Esophagus squamous epithelium (tissue), 5 donors: ENCODE results near the gene TRPV2. TPM values are rescaled to one million over a fixed set of nuclear protein-coding genes. Genes with fewer than 3 reads are reported as not detected.
A peak's percentile ranks its signal among the peaks of the same experiment; 100 is the strongest.

Experiments
- DNase-seq: peaks from one replicate; lab custom pipeline; 2025; lab: John Stamatoyannopoulos, UW
- H3K27ac ChIP-seq, 4 donors: fragments of 200-600 bp; sonication (generic); one replicate each; pipeline ENCODE4 v1.5.1; 2016 to 2019; ENCODE audit warnings: mild to moderate bottlenecking in 1 of 4
- H3K27me3 ChIP-seq, 4 donors: fragments of 200-600 bp; sonication (generic); 1 replicate in 3 of 4; 2 replicates in 1 of 4; pipeline versions ENCODE4 v1.5.1 to v1.6.0; 2017 to 2021; ENCODE audit warnings: antibody characterized with exemption in 1 of 4
- H3K36me3 ChIP-seq, 3 donors: fragments of 200-600 bp; sonication (generic); one replicate each; pipeline ENCODE4 v1.5.1; 2016 to 2019
- H3K4me1 ChIP-seq, 3 donors: fragments of 200-600 bp; sonication (generic); one replicate each; pipeline ENCODE4 v1.5.1; 2017 to 2019
- H3K4me3 ChIP-seq, 4 donors: fragments of 200-600 bp; sonication (generic); 1 replicate in 3 of 4; 2 replicates in 1 of 4; pipeline ENCODE4 v1.5.1; 2016 to 2019; ENCODE audit warnings: mild to moderate bottlenecking in 2 of 4, moderate library complexity in 1 of 4
- H3K9me3 ChIP-seq, 3 donors: fragments of 200-600 bp; sonication (generic); one replicate each; pipeline ENCODE4 v1.5.1; 2016 to 2019
- POLR2A ChIP-seq, 4 donors: fragments of 450-650 bp; IDR thresholded peaks; one replicate each; pipeline ENCODE4 v1.6.1; 2017; ENCODE audit warnings: antibody characterized with exemption in 4 of 4, mild to moderate bottlenecking in 4 of 4, moderate library complexity in 3 of 4
- WGBS, 2 donors: methylation state at CpG; one replicate each; pipeline ENCODE4 v1.1.5; 2018; 5-methylcytosine and 5-hydroxymethylcytosine counted together
- intact Hi-C: fragments of 100-400 bp; cut with DNase I; formaldehyde crosslinking; loops from one replicate; pipeline ENCODE4 v1.15.0; 2022
- total RNA-seq, 4 donors: library from RNA; depleted of rRNA; stranded (reverse); fragments of >200 nt; gene quantifications; one replicate each; pipeline ENCODE4 v1.1.0, GENCODE V29; 2016
- TF ChIP-seq, protein P1 (sequence below), 6 experiments: fragments of 450-650 bp in 4 of 6; fragments of 200-600 bp in 2 of 6; sonication (generic) in 2 of 6; IDR thresholded peaks; one replicate each; pipeline ENCODE4 v1.5.1; 2016 to 2019; ENCODE audit warnings: antibody characterized with exemption in 6 of 6, mild to moderate bottlenecking in 4 of 6, moderate library complexity in 4 of 6
- donor health status: DM: yes; HTN: yes; CAD: no.

TRPV2 gene
- total RNA-seq, 4 donors from 2014 or later = 1.7 to 8.4 (median 2.5) TPM

DNA sequence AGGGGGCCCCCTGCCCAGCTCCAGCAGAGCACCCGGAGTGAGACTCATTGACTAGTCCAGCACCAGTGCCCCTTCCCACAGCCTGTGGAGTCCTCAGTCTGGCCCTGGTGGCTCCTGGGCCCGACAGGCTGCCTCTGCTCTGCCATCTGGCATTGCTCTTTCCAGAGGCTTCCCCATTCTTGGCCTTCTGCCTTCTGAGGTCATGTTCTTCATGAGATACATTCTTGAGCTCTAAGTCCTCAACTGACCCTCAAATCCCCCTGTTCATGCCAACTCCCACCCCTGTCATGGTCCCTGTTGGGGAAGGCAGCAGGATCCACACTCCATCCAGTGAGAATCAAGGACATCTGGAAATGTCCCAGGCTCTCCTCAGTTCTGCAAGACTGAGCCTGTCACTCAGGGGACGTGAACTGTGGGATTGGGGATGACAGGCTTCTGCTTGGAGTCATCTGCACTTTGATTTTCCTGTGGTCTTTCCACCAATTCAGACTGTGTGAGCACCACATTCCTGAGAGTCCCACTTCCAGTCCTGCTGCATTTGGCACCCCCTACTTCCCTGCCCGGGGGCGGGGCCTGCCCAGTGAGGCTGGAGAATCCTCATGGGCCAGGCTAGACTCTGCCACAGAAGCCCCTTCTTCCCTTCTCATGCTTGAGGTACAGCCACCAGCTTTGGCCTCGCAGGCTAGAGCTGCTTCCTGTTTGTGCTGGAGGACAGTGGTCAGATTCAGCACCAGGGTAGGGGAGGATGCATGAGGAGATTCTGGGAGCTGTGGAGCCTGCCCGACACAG is 2.7 kb downstream of the TRPV2 start:
- no peak for TF ChIP-seq POLR2A (IDR thresholded peaks at IDR 0.05)
- TF ChIP-seq, protein P1, sequence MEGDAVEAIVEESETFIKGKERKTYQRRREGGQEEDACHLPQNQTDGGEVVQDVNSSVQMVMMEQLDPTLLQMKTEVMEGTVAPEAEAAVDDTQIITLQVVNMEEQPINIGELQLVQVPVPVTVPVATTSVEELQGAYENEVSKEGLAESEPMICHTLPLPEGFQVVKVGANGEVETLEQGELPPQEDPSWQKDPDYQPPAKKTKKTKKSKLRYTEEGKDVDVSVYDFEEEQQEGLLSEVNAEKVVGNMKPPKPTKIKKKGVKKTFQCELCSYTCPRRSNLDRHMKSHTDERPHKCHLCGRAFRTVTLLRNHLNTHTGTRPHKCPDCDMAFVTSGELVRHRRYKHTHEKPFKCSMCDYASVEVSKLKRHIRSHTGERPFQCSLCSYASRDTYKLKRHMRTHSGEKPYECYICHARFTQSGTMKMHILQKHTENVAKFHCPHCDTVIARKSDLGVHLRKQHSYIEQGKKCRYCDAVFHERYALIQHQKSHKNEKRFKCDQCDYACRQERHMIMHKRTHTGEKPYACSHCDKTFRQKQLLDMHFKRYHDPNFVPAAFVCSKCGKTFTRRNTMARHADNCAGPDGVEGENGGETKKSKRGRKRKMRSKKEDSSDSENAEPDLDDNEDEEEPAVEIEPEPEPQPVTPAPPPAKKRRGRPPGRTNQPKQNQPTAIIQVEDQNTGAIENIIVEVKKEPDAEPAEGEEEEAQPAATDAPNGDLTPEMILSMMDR (IDR thresholded peaks at IDR 0.05) = no peak
- DNase-seq = no peak
- intact Hi-C loops = no loop called here
- Histone ChIP-seq H3K4me3 (no peak overlapping the region), H3K4me1 (peaks cover 5 to 55% (median 29%) of the 10 kb centered on the region in 3 donors), H3K36me3 (peaks cover 0 to 9% (median 0%) of the 10 kb centered on the region in 3 donors), H3K9me3 (no peaks in the 10 kb centered on the region), H3K27ac (peak overlapping the region; percentile 18 to 89 (median 78)), H3K27me3 (no peaks in the 10 kb centered on the region)
- 59 to 65% methylated on average over 5 of the region's 7 CpGs for WGBS, 2 donors

DNA sequence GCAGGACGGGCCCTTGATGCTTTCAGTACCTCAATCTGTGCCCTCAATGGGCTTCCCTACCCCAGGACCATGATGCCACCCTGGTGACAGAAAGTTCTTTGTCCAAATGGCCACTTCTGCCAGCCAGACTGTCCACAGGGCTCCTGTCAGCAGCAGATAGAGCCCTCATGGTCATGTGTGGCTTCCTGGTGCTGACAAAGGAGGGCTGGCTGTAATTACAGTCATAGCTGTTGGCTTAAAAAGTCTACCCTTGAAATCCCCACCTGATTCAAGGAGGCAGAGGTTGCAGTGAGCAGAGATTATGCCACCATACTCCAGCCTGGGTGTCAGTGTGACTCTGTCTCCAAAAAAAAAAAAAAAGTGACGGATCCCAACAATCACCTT is 3.3 kb downstream of the TRPV2 start:
- intact Hi-C loops = no loop called here
- WGBS, 2 donors = 0 to 80% methylated on average over 1 to 2 of the region's 2 CpGs
- H3K36me3 ChIP-seq = peaks cover 0 to 15% (median 0%) of the 10 kb centered on the region in 3 donors

DNA sequence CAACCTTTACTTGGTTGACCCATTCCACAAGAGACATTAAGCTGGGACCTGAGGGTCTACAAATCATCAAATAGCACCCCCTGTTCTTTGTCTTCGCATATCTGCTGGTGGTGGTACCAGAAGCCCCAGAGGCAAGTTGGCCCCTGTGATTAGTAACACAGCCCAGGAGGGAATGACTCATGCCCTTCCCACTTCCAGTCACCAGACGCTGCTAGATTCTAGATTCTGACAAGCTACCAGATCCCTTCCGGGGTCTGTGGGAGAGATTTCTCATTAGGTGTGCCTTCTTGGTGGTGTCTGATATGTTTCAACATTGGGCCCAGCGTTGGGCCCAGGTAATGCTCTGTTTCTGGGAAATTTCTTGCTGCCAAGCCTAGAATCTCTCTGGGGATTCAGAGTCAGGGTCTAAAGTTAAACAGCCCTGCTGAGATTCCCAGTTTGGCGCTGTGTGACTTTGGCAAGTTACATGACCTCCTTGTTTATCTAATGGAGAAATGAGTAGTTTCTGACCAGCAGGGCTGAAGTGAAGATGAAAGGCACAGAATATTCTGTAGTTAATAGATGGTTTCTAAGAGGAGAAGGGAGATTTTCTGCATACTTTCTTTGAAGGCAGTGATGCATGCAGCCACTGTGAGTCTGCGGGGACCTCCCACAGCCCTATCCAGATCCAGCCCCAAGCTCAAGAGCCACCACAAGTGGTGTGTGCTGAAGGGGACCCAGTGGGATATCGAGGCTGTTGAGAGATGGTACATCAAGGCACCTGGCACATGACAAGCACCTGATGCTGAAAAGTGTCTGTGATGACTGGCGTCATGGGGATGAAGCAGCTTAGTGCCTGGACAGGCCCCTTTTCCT is 3.9 kb downstream of the TRPV2 start:
- H3K4me1 ChIP-seq = peaks cover 5 to 55% (median 29%) of the 10 kb centered on the region in 3 donors
- H3K27me3 ChIP-seq = no peaks in the 10 kb centered on the region
- peak overlapping the region; percentile 39 to 89 (median 78) for H3K27ac ChIP-seq

More for the DNA sequence above, 3.3 kb downstream of the TRPV2 start:
- Histone ChIP-seq H3K4me1 (peaks cover 5 to 55% (median 29%) of the 10 kb centered on the region in 3 donors), H3K4me3 (no peak overlapping the region), H3K27ac (peak overlapping the region; percentile 18 to 89 (median 78)), H3K9me3 (no peaks in the 10 kb centered on the region), H3K27me3 (no peaks in the 10 kb centered on the region)
- DNase-seq = no peak
- TF ChIP-seq POLR2A (IDR thresholded peaks at IDR 0.05) = no peak
- TF ChIP-seq, protein P1 (IDR thresholded peaks at IDR 0.05) = no peak

DNA sequence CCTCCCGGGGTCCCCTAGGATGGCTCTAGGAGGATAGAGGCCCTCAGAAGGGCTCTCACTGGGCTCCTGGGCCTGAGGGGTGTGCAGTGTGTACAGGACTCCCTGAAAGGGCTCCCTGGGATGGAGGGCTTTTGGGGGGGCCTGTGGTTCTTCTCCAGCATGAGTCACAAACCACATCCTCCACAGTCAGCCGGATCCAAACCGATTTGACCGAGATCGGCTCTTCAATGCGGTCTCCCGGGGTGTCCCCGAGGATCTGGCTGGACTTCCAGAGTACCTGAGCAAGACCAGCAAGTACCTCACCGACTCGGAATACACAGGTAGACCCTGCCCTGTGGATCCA is 4.5 kb downstream of the TRPV2 start:
- H3K27me3 ChIP-seq = no peaks in the 10 kb centered on the region
- no peak overlapping the region for H3K4me3 ChIP-seq
- H3K9me3 ChIP-seq = no peaks in the 10 kb centered on the region
- peaks cover 5 to 53% (median 29%) of the 10 kb centered on the region in 3 donors for H3K4me1 ChIP-seq
- TF ChIP-seq, protein P1 (IDR thresholded peaks at IDR 0.05) = no peak
- TF ChIP-seq POLR2A (IDR thresholded peaks at IDR 0.05) = no peak
- H3K27ac ChIP-seq = peak overlapping the region; percentile 39 to 89 (median 78)
- intact Hi-C loops = no loop called here
- peaks cover 0 to 15% (median 0%) of the 10 kb centered on the region in 3 donors for H3K36me3 ChIP-seq
- DNase-seq = no peak
- WGBS, 2 donors = 67 to 92% methylated on average over 8 to 10 of the region's 10 CpGs

More for the DNA sequence above, 3.9 kb downstream of the TRPV2 start:
- 26 to 45% methylated on average over 7 to 8 of the region's 8 CpGs for WGBS, 2 donors
- Histone ChIP-seq H3K36me3 (peaks cover 0 to 15% (median 0%) of the 10 kb centered on the region in 3 donors), H3K4me3 (peak overlapping the region in 1 of 4 donors; percentile 19), H3K9me3 (no peaks in the 10 kb centered on the region)
- intact Hi-C loops = no loop called here
- TF ChIP-seq, protein P1 (IDR thresholded peaks at IDR 0.05) = no peak
- TF ChIP-seq POLR2A (IDR thresholded peaks at IDR 0.05) = no peak
- no peak for DNase-seq
